ENCODE measurements around the gene CLIC5.

DNA sequence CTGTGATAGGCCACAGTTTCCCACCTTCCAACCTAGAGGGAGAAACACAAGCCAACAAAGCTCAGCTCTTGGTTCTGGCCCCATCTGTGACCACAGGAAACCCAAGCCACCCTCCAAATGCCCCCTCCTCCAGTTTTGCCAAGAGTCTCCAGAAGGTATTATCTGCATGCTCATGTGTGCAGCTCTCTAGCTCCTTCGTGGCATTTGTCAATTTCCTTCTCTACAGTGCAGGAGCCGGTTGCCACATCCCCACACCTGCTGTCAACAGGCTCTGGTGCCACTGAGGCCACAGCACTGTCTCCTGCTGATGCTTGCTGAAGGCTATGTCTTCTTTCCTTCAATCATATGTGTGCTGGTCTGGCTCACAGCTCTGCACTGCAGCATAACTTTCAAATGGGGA lies 177.2 kb downstream of the CLIC5 start:
- TF ChIP-seq, protein P1, sequence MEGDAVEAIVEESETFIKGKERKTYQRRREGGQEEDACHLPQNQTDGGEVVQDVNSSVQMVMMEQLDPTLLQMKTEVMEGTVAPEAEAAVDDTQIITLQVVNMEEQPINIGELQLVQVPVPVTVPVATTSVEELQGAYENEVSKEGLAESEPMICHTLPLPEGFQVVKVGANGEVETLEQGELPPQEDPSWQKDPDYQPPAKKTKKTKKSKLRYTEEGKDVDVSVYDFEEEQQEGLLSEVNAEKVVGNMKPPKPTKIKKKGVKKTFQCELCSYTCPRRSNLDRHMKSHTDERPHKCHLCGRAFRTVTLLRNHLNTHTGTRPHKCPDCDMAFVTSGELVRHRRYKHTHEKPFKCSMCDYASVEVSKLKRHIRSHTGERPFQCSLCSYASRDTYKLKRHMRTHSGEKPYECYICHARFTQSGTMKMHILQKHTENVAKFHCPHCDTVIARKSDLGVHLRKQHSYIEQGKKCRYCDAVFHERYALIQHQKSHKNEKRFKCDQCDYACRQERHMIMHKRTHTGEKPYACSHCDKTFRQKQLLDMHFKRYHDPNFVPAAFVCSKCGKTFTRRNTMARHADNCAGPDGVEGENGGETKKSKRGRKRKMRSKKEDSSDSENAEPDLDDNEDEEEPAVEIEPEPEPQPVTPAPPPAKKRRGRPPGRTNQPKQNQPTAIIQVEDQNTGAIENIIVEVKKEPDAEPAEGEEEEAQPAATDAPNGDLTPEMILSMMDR (IDR thresholded peaks at IDR 0.05; ENCODE audit: control extremely low read depth in 1 of 3, insufficient read depth in 1 of 3, low read depth in 1 of 3, low read length in 3 of 3) = no peak
- TF ChIP-seq, protein P2, sequence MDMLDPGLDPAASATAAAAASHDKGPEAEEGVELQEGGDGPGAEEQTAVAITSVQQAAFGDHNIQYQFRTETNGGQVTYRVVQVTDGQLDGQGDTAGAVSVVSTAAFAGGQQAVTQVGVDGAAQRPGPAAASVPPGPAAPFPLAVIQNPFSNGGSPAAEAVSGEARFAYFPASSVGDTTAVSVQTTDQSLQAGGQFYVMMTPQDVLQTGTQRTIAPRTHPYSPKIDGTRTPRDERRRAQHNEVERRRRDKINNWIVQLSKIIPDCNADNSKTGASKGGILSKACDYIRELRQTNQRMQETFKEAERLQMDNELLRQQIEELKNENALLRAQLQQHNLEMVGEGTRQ (IDR thresholded peaks at IDR 0.05; ENCODE audit: low read length) = no peak
- TF ChIP-seq EZH2 (IDR thresholded peaks at IDR 0.05; ENCODE audit: low read depth, low read length, severe bottlenecking) = no peak
- TF ChIP-seq, protein P3, sequence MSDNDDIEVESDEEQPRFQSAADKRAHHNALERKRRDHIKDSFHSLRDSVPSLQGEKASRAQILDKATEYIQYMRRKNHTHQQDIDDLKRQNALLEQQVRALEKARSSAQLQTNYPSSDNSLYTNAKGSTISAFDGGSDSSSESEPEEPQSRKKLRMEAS (IDR thresholded peaks at IDR 0.05) = no peak
- no peak for TF ChIP-seq RFX5 (IDR thresholded peaks at IDR 0.05; ENCODE audit: borderline replicate concordance, low read depth, low read length)
- no peak for TF ChIP-seq POLR2AphosphoS5 (IDR thresholded peaks at IDR 0.05; ENCODE audit: low read depth, low read length)

Data from H1 (cell line).